LHCN-M2 (cell line): Measurements from ENCODE around the gene CT45A5. TPM values are rescaled to one million over a fixed set of nuclear protein-coding genes. Genes with fewer than 3 reads are reported as not detected.
"Not testable (repeated sequence)": the region's sequence is repeated elsewhere in the genome, so short reads cannot be mapped to it uniquely, and the experiment has no call there.

ENCODE experiments used
- DNase-seq: peaks from one replicate; pipeline ENCODE4 v3.0.0-alpha.2; 2012; ENCODE audit warnings: low read depth
- polyA plus RNA-seq: library from polyadenylated mRNA; unstranded; fragments of >200 nt; gene quantifications from one replicate; pipeline ENCODE4 v1.2.1, GENCODE V29; 2012; ENCODE audit warnings: missing spikeins
- total RNA-seq: library from RNA; depleted of rRNA; stranded (reverse); fragments of >200 nt; gene quantifications from 2 replicates; pipeline ENCODE4 v1.2.3, GENCODE V29; 2014; rRNA removed

The CT45A5 gene
- total RNA-seq: not detected in 2 replicates
- not detected for polyA plus RNA-seq

- DNase-seq: not testable (repeated sequence)
Measured at GRCh38 chrX:135785403-135785802, at the start of gene CT45A5. CT45A5 (minus strand) TSS chrX:135785503; CDS start chrX:135781729, 3,774 bp downstream.

- not testable (repeated sequence) for DNase-seq
Measured at GRCh38 chrX:135819912-135820311, 34.6 kb upstream of the CT45A5 start, which contains the start of gene CT45A2. CT45A2 (minus strand) TSS chrX:135820012; CDS start chrX:135816265, 3,747 bp downstream.

GRCh38 chrX:135802687-135803086, 17.4 kb upstream of the CT45A5 start, which contains the start of gene CT45A6:
CT45A6 (minus strand) TSS chrX:135802787; CDS start chrX:135798993, 3,794 bp downstream.
- not testable (repeated sequence) for DNase-seq

- not testable (repeated sequence) for DNase-seq
Measured at GRCh38 chrX:135768091-135768490, 17.2 kb downstream of the CT45A5 start, which contains the start of gene CT45A3. CT45A3 (minus strand) TSS chrX:135768191; CDS start chrX:135764444, 3,747 bp downstream.

GRCh38 chrX:135744739-135745138, 40.6 kb downstream of the CT45A5 start:
- not testable (repeated sequence) for DNase-seq

- no peak for DNase-seq
Measured at GRCh38 chrX:135741192-135741715, 44.0 kb downstream of the CT45A5 start.

GRCh38 chrX:135740681-135741149, 44.6 kb downstream of the CT45A5 start:
- DNase-seq: peak; percentile 8

GRCh38 chrX:135737366-135738071, 47.8 kb downstream of the CT45A5 start:
- DNase-seq: no peak

- not testable (repeated sequence) for DNase-seq
Measured at GRCh38 chrX:135734666-135735065, 50.6 kb downstream of the CT45A5 start.

Other genes with a start within 250 kb of the CT45A5 start
- gene CT45A1, start 71.9 kb downstream of the CT45A5 start, total RNA-seq: not detected in 2 replicates
- not detected in 2 replicates for gene CT45A3, start 17.3 kb downstream of the CT45A5 start, total RNA-seq
- gene CT45A6, start 17.3 kb upstream of the CT45A5 start, total RNA-seq: not detected in 2 replicates
- gene CT45A2, start 34.5 kb upstream of the CT45A5 start, total RNA-seq: not detected in 2 replicates
- gene CT45A7, start 51.8 kb upstream of the CT45A5 start, total RNA-seq: not detected in 2 replicates
- not detected in 2 replicates for gene CT45A8, start 69.0 kb upstream of the CT45A5 start, total RNA-seq
- gene CT45A9, start 86.3 kb upstream of the CT45A5 start, total RNA-seq: not detected in 2 replicates
- gene CT45A10, start 107.9 kb upstream of the CT45A5 start, total RNA-seq: not detected in 2 replicates
- not detected in 2 replicates for gene SAGE1, start 108.2 kb upstream of the CT45A5 start, total RNA-seq
- 20.7 and 23.8 TPM in 2 replicates for gene MMGT1, start 188.5 kb upstream of the CT45A5 start, total RNA-seq
- gene SLC9A6, start 199.9 kb upstream of the CT45A5 start, total RNA-seq: 18.7 and 23.6 TPM in 2 replicates